MM.1S (cell line): Measurements from ENCODE around the gene C9orf57.

ENCODE experiments used
- DNase-seq: peaks from one replicate; pipeline ENCODE4 v3.0.0-alpha.2; 2015
- H2AFZ ChIP-seq: fragments of 300-600 bp; sonication (generic); 2 replicates; pipeline ENCODE4 v1.6.0; 2016; ENCODE audit warnings: antibody characterized with exemption, low read length
- H3F3A ChIP-seq: fragments of 300-600 bp; sonication (generic); 2 replicates; pipeline ENCODE4 v1.6.1; 2016; ENCODE audit warnings: mild to moderate bottlenecking, antibody characterized with exemption, low read length, moderate library complexity, mixed read lengths; ENCODE audit not compliant: insufficient read depth
- H3K27ac ChIP-seq: fragments of 300-600 bp; sonication (generic); 2 replicates; pipeline ENCODE4 v1.5.1; 2016; ENCODE audit warnings: mild to moderate bottlenecking, low read length
- H3K27me3 ChIP-seq: fragments of 300-600 bp; sonication (generic); replicated peaks from 2 replicates; pipeline ENCODE4 v1.6.0; 2016; ENCODE audit warnings: low read length; ENCODE audit not compliant: insufficient read depth
- H3K36me3 ChIP-seq: fragments of 300-600 bp; sonication (generic); replicated peaks from 2 replicates; pipeline ENCODE4 v1.6.1; 2016; ENCODE audit warnings: mild to moderate bottlenecking, low read length, mixed read lengths; ENCODE audit not compliant: insufficient read depth
- H3K4me1 ChIP-seq: fragments of 300-600 bp; sonication (generic); 2 replicates; pipeline ENCODE4 v1.6.1; 2016; ENCODE audit warnings: low read length, mixed read lengths
- H3K4me2 ChIP-seq: fragments of 300-600 bp; sonication (generic); 2 replicates; pipeline ENCODE4 v1.6.0; 2016; ENCODE audit warnings: low read depth, low read length
- H3K4me3 ChIP-seq: fragments of 300-600 bp; sonication (generic); 2 replicates; pipeline ENCODE4 v1.5.1; 2016; ENCODE audit warnings: low read length, mixed read lengths
- H3K79me2 ChIP-seq: fragments of 300-600 bp; sonication (generic); 2 replicates; pipeline ENCODE4 v1.6.1; 2016; ENCODE audit warnings: mixed run types, low read length, mixed read lengths
- H3K9ac ChIP-seq: fragments of 300-600 bp; sonication (generic); 2 replicates; pipeline ENCODE4 v1.6.1; 2016; ENCODE audit warnings: low read length, mixed read lengths
- H3K9me2 ChIP-seq: fragments of 300-600 bp; sonication (generic); replicated peaks from 2 replicates; pipeline ENCODE4 v1.6.1; 2016; ENCODE audit warnings: mild to moderate bottlenecking, low read length, mixed read lengths; ENCODE audit not compliant: insufficient read depth
- H3K9me3 ChIP-seq: fragments of 300-600 bp; sonication (generic); replicated peaks from 2 replicates; pipeline ENCODE4 v1.6.1; 2016; ENCODE audit warnings: mild to moderate bottlenecking, low read length, mixed read lengths; ENCODE audit not compliant: insufficient read depth
- H4K20me1 ChIP-seq: fragments of 300-600 bp; sonication (generic); 2 replicates; pipeline ENCODE4 v1.6.1; 2016; ENCODE audit warnings: mild to moderate bottlenecking, low read length, moderate library complexity, mixed read lengths; ENCODE audit not compliant: insufficient read depth
- EZH2 ChIP-seq: fragments of 300-600 bp; sonication (generic); optimal IDR thresholded peaks from 2 replicates; pipeline ENCODE3; 2017; ENCODE audit warnings: low read depth, mild to moderate bottlenecking, antibody characterized with exemption, low read length, mixed read lengths
- EZH2phosphoT487 ChIP-seq: fragments of 300-600 bp; sonication (generic); IDR thresholded peaks from 2 replicates; pipeline ENCODE4 v1.6.1; 2018; ENCODE audit warnings: antibody characterized with exemption, low read length
- TF ChIP-seq, protein P1 (sequence below): fragments of 300-600 bp; sonication (generic); IDR thresholded peaks from 2 replicates; pipeline ENCODE4 v1.5.1; 2016; ENCODE audit warnings: antibody characterized with exemption, low read length, mixed read lengths

C9orf57 gene

GRCh38 chr9:72025906-72026305 is 34.5 kb downstream of the C9orf57 start:
- no peaks in the 10 kb centered on the region for H3K9me3 ChIP-seq
- no peaks in the 10 kb centered on the region for H3K27me3 ChIP-seq
- no peak overlapping the region for H3K9ac ChIP-seq
- DNase-seq: no peak
- no peaks in the 10 kb centered on the region for H3K36me3 ChIP-seq
- no peaks in the 10 kb centered on the region for H4K20me1 ChIP-seq
- no peaks in the 10 kb centered on the region for H3K79me2 ChIP-seq
- H2AFZ ChIP-seq: no peak overlapping the region
- no peak overlapping the region for H3K27ac ChIP-seq
- H3F3A ChIP-seq: no peaks in the 10 kb centered on the region
- no peak overlapping the region for H3K4me3 ChIP-seq
- H3K4me1 ChIP-seq: no peaks in the 10 kb centered on the region
- no peak for TF ChIP-seq EZH2
- TF ChIP-seq, protein P1, sequence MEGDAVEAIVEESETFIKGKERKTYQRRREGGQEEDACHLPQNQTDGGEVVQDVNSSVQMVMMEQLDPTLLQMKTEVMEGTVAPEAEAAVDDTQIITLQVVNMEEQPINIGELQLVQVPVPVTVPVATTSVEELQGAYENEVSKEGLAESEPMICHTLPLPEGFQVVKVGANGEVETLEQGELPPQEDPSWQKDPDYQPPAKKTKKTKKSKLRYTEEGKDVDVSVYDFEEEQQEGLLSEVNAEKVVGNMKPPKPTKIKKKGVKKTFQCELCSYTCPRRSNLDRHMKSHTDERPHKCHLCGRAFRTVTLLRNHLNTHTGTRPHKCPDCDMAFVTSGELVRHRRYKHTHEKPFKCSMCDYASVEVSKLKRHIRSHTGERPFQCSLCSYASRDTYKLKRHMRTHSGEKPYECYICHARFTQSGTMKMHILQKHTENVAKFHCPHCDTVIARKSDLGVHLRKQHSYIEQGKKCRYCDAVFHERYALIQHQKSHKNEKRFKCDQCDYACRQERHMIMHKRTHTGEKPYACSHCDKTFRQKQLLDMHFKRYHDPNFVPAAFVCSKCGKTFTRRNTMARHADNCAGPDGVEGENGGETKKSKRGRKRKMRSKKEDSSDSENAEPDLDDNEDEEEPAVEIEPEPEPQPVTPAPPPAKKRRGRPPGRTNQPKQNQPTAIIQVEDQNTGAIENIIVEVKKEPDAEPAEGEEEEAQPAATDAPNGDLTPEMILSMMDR: no peak
- no peak for TF ChIP-seq EZH2phosphoT487
- no peaks in the 10 kb centered on the region for H3K9me2 ChIP-seq
- H3K4me2 ChIP-seq: no peak overlapping the region

DNA sequence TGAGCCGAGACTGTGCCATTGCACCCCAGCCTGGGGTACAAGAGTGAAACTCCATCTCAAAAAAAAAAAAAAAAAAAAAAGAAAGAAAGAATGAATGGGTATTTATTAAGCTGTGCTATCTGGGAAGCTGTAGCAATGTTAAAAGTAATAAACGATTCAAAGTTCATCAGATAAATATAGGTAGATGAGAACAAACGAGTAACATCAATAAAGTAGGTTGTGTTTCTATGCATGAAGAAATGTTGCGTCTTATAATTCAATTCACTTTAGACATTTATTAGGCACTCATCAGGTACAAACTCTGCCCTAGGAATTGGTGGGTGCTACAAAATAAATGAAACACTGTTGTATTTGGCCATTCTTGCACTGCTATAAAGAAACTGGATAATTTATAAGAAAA is 36.8 kb downstream of the C9orf57 start:
- no peaks in the 10 kb centered on the region for H4K20me1 ChIP-seq
- H3F3A ChIP-seq: no peaks in the 10 kb centered on the region
- no peak overlapping the region for H3K4me3 ChIP-seq
- no peaks in the 10 kb centered on the region for H3K36me3 ChIP-seq
- H2AFZ ChIP-seq: no peak overlapping the region
- H3K79me2 ChIP-seq: no peaks in the 10 kb centered on the region
- no peaks in the 10 kb centered on the region for H3K4me1 ChIP-seq
- no peak overlapping the region for H3K4me2 ChIP-seq
- H3K9ac ChIP-seq: no peak overlapping the region
- no peaks in the 10 kb centered on the region for H3K9me2 ChIP-seq
- DNase-seq: no peak
- H3K27me3 ChIP-seq: no peaks in the 10 kb centered on the region
- H3K9me3 ChIP-seq: no peaks in the 10 kb centered on the region
- no peak for TF ChIP-seq EZH2
- TF ChIP-seq, protein P1: no peak
- TF ChIP-seq EZH2phosphoT487: no peak
- no peak overlapping the region for H3K27ac ChIP-seq

GRCh38 chr9:72022841-72023240 is 37.6 kb downstream of the C9orf57 start:
- Histone ChIP-seq H3K4me3 (no peak overlapping the region), H3K27ac (no peak overlapping the region), H3K4me2 (no peak overlapping the region), H2AFZ (no peak overlapping the region), H4K20me1 (no peaks in the 10 kb centered on the region), H3K36me3 (no peaks in the 10 kb centered on the region), H3K79me2 (no peaks in the 10 kb centered on the region), H3K9me2 (no peaks in the 10 kb centered on the region), H3K27me3 (no peaks in the 10 kb centered on the region), H3K4me1 (no peaks in the 10 kb centered on the region), H3F3A (no peaks in the 10 kb centered on the region), H3K9ac (no peak overlapping the region), H3K9me3 (no peaks in the 10 kb centered on the region)
- TF ChIP-seq EZH2 (no peak), EZH2phosphoT487 (no peak)
- TF ChIP-seq, protein P1: no peak
- DNase-seq: no peak
